Measurements from ENCODE around the gene PISD. TPM values are rescaled to one million over a fixed set of nuclear protein-coding genes. Genes with fewer than 3 reads are reported as not detected.

The PISD gene
- total and polyA plus RNA-seq, 2 donors from 2014 or later: 27.3 to 64.9 TPM

GRCh38 chr22:31647066-31647465, 14.9 kb downstream of the PISD start:
- peak overlapping the region; percentile 76 to 81 for H3K27ac ChIP-seq (ENCODE audit: low read depth in 2 of 2, low read length in 2 of 2)
- no peaks in the 10 kb centered on the region for H3K9me3 ChIP-seq (ENCODE audit: control insufficient read depth in 2 of 3, insufficient read depth in 1 of 3, low read length in 3 of 3)
- H3K9ac ChIP-seq (ENCODE audit: low read length in 3 of 3): no peak overlapping the region
- DNase-seq (no peak), FAIRE-seq (no peak)
- H3K4me1 ChIP-seq (ENCODE audit: control insufficient read depth in 2 of 3, insufficient read depth in 2 of 3, low read depth in 1 of 3, low read length in 3 of 3): peaks cover 0 to 3% (median 2%) of the 10 kb centered on the region in 3 donors
- intact Hi-C loops (cut with DNase I): no loop called here
- no peak for TF ChIP-seq CTCF (IDR thresholded peaks at IDR 0.05; ENCODE audit: borderline replicate concordance, extremely low read depth, insufficient read depth)
- H3K27me3 ChIP-seq (ENCODE audit: control insufficient read depth, insufficient read depth, low read length): no peaks in the 10 kb centered on the region
- H3K36me3 ChIP-seq (ENCODE audit: control insufficient read depth in 2 of 3, insufficient read depth in 3 of 3, low read length in 3 of 3): peaks cover 0 to 19% (median 7%) of the 10 kb centered on the region in 3 donors
- H3K4me3 ChIP-seq (ENCODE audit: low read length in 3 of 3): no peak overlapping the region

- DNase-seq (peak in 1 of 5 donors; percentile 58), FAIRE-seq (no peak)
- H3K9me3 ChIP-seq (ENCODE audit: control insufficient read depth in 2 of 3, insufficient read depth in 1 of 3, low read length in 3 of 3): no peaks in the 10 kb centered on the region
- H3K9ac ChIP-seq (ENCODE audit: low read length in 3 of 3): no peak overlapping the region
- intact Hi-C loops (cut with DNase I): no loop called here
- peaks cover 0 to 3% (median 3%) of the 10 kb centered on the region in 3 donors for H3K4me1 ChIP-seq (ENCODE audit: control insufficient read depth in 2 of 3, insufficient read depth in 2 of 3, low read depth in 1 of 3, low read length in 3 of 3)
- no peak for TF ChIP-seq CTCF (IDR thresholded peaks at IDR 0.05; ENCODE audit: borderline replicate concordance, extremely low read depth, insufficient read depth)
- H3K4me3 ChIP-seq (ENCODE audit: low read length in 3 of 3): no peak overlapping the region
- no peaks in the 10 kb centered on the region for H3K27me3 ChIP-seq (ENCODE audit: control insufficient read depth, insufficient read depth, low read length)
- H3K27ac ChIP-seq (ENCODE audit: low read depth in 2 of 2, low read length in 2 of 2): peak overlapping the region; percentile 76 to 81
- peaks cover 0 to 19% (median 7%) of the 10 kb centered on the region in 3 donors for H3K36me3 ChIP-seq (ENCODE audit: control insufficient read depth in 2 of 3, insufficient read depth in 3 of 3, low read length in 3 of 3)
Measured at GRCh38 chr22:31646186-31647019, 15.6 kb downstream of the PISD start.

GRCh38 chr22:31639436-31640039, 22.5 kb downstream of the PISD start:
- Histone ChIP-seq H3K9ac (ENCODE audit: low read length in 3 of 3) (no peak overlapping the region), H3K9me3 (ENCODE audit: control insufficient read depth in 2 of 3, insufficient read depth in 1 of 3, low read length in 3 of 3) (no peaks in the 10 kb centered on the region), H3K4me1 (ENCODE audit: control insufficient read depth in 2 of 3, insufficient read depth in 2 of 3, low read depth in 1 of 3, low read length in 3 of 3) (peaks cover 0 to 16% (median 14%) of the 10 kb centered on the region in 3 donors), H3K36me3 (ENCODE audit: control insufficient read depth in 2 of 3, insufficient read depth in 3 of 3, low read length in 3 of 3) (peaks cover 0 to 1% (median 0%) of the 10 kb centered on the region in 3 donors), H3K27ac (ENCODE audit: low read depth in 2 of 2, low read length in 2 of 2) (peak overlapping the region; percentile 17 to 19), H3K27me3 (ENCODE audit: control insufficient read depth, insufficient read depth, low read length) (no peaks in the 10 kb centered on the region), H3K4me3 (ENCODE audit: low read length in 3 of 3) (no peak overlapping the region)
- no peak for DNase-seq
- no peak for FAIRE-seq
- intact Hi-C loops (cut with DNase I): no loop called here
- no peak for TF ChIP-seq CTCF (IDR thresholded peaks at IDR 0.05; ENCODE audit: borderline replicate concordance, extremely low read depth, insufficient read depth)
